H9 (cell line): ENCODE results near the gene GABBR2. TPM values are rescaled to one million over a fixed set of nuclear protein-coding genes. Genes with fewer than 3 reads are reported as not detected.

Experiments
- DNase-seq: peaks from one replicate; pipeline ENCODE4 v3.0.0-alpha.2; 2017
- H2AFZ ChIP-seq: one replicate; pipeline ENCODE4 v1.6.1; 2013; ENCODE audit warnings: mild to moderate bottlenecking, low read length, control low read depth, moderate library complexity
- H2AK5ac ChIP-seq: 2 replicates; pipeline ENCODE4 v1.6.1; 2013; ENCODE audit warnings: low read length, control low read depth, mixed read lengths; ENCODE audit not compliant: insufficient read length
- H2BK120ac ChIP-seq: one replicate; pipeline ENCODE4 v1.6.1; 2013; ENCODE audit warnings: low read depth, mild to moderate bottlenecking, low read length, control low read depth, inconsistent platforms; ENCODE audit not compliant: poor library complexity, severe bottlenecking
- H2BK12ac ChIP-seq: 2 replicates; pipeline ENCODE4 v1.6.1; 2013; ENCODE audit warnings: low read length, control low read depth, mixed read lengths, low read depth; ENCODE audit not compliant: insufficient read length
- H2BK15ac ChIP-seq: 2 replicates; pipeline ENCODE4 v1.6.1; 2013; ENCODE audit warnings: low read depth, low read length, control low read depth
- H2BK20ac ChIP-seq: one replicate; pipeline ENCODE4 v1.6.1; 2013; ENCODE audit warnings: low read depth, mild to moderate bottlenecking, low read length, control low read depth, inconsistent platforms; ENCODE audit not compliant: poor library complexity, severe bottlenecking
- H2BK5ac ChIP-seq: 2 replicates; pipeline ENCODE4 v1.6.1; 2013; ENCODE audit warnings: low read length, control low read depth, mixed read lengths; ENCODE audit not compliant: insufficient read length
- H3K14ac ChIP-seq: 2 replicates; pipeline ENCODE4 v1.6.1; 2013; ENCODE audit warnings: low read length, control low read depth; ENCODE audit not compliant: insufficient read depth
- H3K18ac ChIP-seq: 2 replicates; pipeline ENCODE4 v1.6.1; 2013; ENCODE audit warnings: low read depth, mild to moderate bottlenecking, mixed read lengths, low read length, control low read depth; ENCODE audit not compliant: insufficient read length
- H3K23ac ChIP-seq: 2 replicates; pipeline ENCODE4 v1.6.1; 2013; ENCODE audit warnings: low read length, control low read depth, mixed read lengths, low read depth; ENCODE audit not compliant: insufficient read length
- H3K23me2 ChIP-seq: 2 replicates; pipeline ENCODE4 v1.6.1; 2013; ENCODE audit warnings: low read depth, mild to moderate bottlenecking, mixed read lengths, low read length, control low read depth; ENCODE audit not compliant: insufficient read length, poor library complexity, severe bottlenecking
- H3K27ac ChIP-seq: 2 replicates; pipeline ENCODE4 v1.5.1; 2013; ENCODE audit warnings: low read length, control low read depth, mixed read lengths, low read depth; ENCODE audit not compliant: insufficient read length
- H3K27me3 ChIP-seq: 2 replicates; pipeline ENCODE4 v1.6.1; 2013; ENCODE audit warnings: low read length, control low read depth, inconsistent platforms; ENCODE audit not compliant: insufficient read depth
- H3K4ac ChIP-seq: 2 replicates; pipeline ENCODE4 v1.6.1; 2013; ENCODE audit warnings: low read depth, mild to moderate bottlenecking, control low read depth, inconsistent platforms, low read length, moderate library complexity
- H3K4me1 ChIP-seq: 2 replicates; pipeline ENCODE4 v1.6.1; 2013; ENCODE audit warnings: low read length, control low read depth, inconsistent platforms; ENCODE audit not compliant: insufficient read depth
- H3K4me2 ChIP-seq: 2 replicates; pipeline ENCODE4 v1.6.1; 2013; ENCODE audit warnings: low read length, control low read depth, mixed read lengths; ENCODE audit not compliant: insufficient read length, insufficient read depth
- H3K56ac ChIP-seq: 2 replicates; pipeline ENCODE4 v1.6.1; 2013; ENCODE audit warnings: low read depth, mild to moderate bottlenecking, mixed read lengths, low read length, control low read depth; ENCODE audit not compliant: insufficient read length
- H3K79me1 ChIP-seq: 2 replicates; pipeline ENCODE4 v1.6.1; 2013; ENCODE audit warnings: low read depth, mild to moderate bottlenecking, moderate library complexity, low read length, control low read depth, inconsistent platforms; ENCODE audit not compliant: insufficient read depth, poor library complexity, severe bottlenecking
- H3K79me2 ChIP-seq: 2 replicates; pipeline ENCODE4 v1.6.1; 2013; ENCODE audit warnings: low read length, control low read depth, inconsistent platforms; ENCODE audit not compliant: insufficient read depth
- H3K9ac ChIP-seq: 2 replicates; pipeline ENCODE4 v1.6.1; 2013; ENCODE audit warnings: low read length, control low read depth, mixed read lengths; ENCODE audit not compliant: insufficient read length; ENCODE audit errors: extremely low read depth
- H3K9me3 ChIP-seq: one replicate; pipeline ENCODE4 v1.6.1; 2013; ENCODE audit warnings: low read depth, low read length, inconsistent platforms; ENCODE audit not compliant: control insufficient read depth
- H3T11ph ChIP-seq: one replicate; pipeline ENCODE4 v1.6.1; 2013; ENCODE audit warnings: mild to moderate bottlenecking, low read length, control low read depth, inconsistent platforms
- H4K20me1 ChIP-seq: one replicate; pipeline ENCODE4 v1.6.1; 2013; ENCODE audit not compliant: control insufficient read depth, insufficient read length, insufficient read depth
- H4K5ac ChIP-seq: 2 replicates; pipeline ENCODE4 v1.6.1; 2013; ENCODE audit warnings: low read depth, mild to moderate bottlenecking, mixed read lengths, low read length, control low read depth; ENCODE audit not compliant: insufficient read length
- H4K8ac ChIP-seq: replicated peaks from 2 replicates; pipeline ENCODE4 v1.6.1; 2013; ENCODE audit warnings: low read length, control low read depth, mixed read lengths, low read depth; ENCODE audit not compliant: insufficient read length
- H4K91ac ChIP-seq: 2 replicates; pipeline ENCODE4 v1.6.1; 2013; ENCODE audit warnings: low read depth, mild to moderate bottlenecking, moderate library complexity, mixed read lengths, low read length, control low read depth; ENCODE audit not compliant: insufficient read length
- H3K27ac Mint-ChIP-seq, 3 experiments: 2 replicates in 2 of 3; 3 replicates in 1 of 3; pipeline ENCODE4 v1.8.0; 2020 to 2021; ENCODE audit warnings: mixed read lengths in 3 of 3, mild to moderate bottlenecking in 1 of 3, moderate library complexity in 1 of 3
- H3K27me3 Mint-ChIP-seq: 2 replicates; pipeline ENCODE4 v1.8.0; 2021; ENCODE audit warnings: low read depth, mild to moderate bottlenecking, moderate library complexity, mixed read lengths
- H3K36me3 Mint-ChIP-seq, 3 experiments: 2 replicates in 2 of 3; 3 replicates in 1 of 3; pipeline ENCODE4 v1.8.0; 2020 to 2021; ENCODE audit warnings: low read depth in 3 of 3, mixed read lengths in 3 of 3; ENCODE audit not compliant: insufficient read depth in 1 of 3
- H3K4me1 Mint-ChIP-seq, 2 experiments: 2 replicates each; pipeline ENCODE4 v1.8.0; 2020; ENCODE audit warnings: mixed read lengths in 2 of 2
- H3K4me3 Mint-ChIP-seq, 2 experiments: 2 replicates in 1 of 2; 3 replicates in 1 of 2; pipeline ENCODE4 v1.8.0; 2020 to 2021; ENCODE audit warnings: mild to moderate bottlenecking in 2 of 2, mixed read lengths in 2 of 2, moderate library complexity in 1 of 2
- H3K9me3 Mint-ChIP-seq, 2 experiments: 2 replicates in 1 of 2; 3 replicates in 1 of 2; pipeline ENCODE4 v1.8.0; 2020; ENCODE audit warnings: mild to moderate bottlenecking in 2 of 2, mixed read lengths in 2 of 2, moderate library complexity in 1 of 2
- WGBS: extraction: QIAGEN DNeasy Blood & Tissue Kit; methylation state at CpG from one replicate; pipeline ENCODE4 v1.1.7; 2013; ENCODE audit warnings: missing lambda C conversion rate, low lambda C conversion rate, mixed read lengths; ENCODE audit not compliant: insufficient read length; ENCODE audit errors: extremely low coverage; 5-methylcytosine and 5-hydroxymethylcytosine counted together
- total RNA-seq: library from RNA; stranded (reverse); gene quantifications from 2 replicates; pipeline ENCODE4 v1.2.1, GENCODE V29; 2021
- TF ChIP-seq, protein P1 (sequence below): fragments of 200-600 bp; sonication (generic); conservative IDR thresholded peaks from 3 replicates; pipeline ENCODE4 v1.8.0; 2021; ENCODE audit warnings: antibody characterized with exemption, mild to moderate bottlenecking

GABBR2 gene
- total RNA-seq, 1 experiment from 2014 or later = 0.66 TPM

DNA sequence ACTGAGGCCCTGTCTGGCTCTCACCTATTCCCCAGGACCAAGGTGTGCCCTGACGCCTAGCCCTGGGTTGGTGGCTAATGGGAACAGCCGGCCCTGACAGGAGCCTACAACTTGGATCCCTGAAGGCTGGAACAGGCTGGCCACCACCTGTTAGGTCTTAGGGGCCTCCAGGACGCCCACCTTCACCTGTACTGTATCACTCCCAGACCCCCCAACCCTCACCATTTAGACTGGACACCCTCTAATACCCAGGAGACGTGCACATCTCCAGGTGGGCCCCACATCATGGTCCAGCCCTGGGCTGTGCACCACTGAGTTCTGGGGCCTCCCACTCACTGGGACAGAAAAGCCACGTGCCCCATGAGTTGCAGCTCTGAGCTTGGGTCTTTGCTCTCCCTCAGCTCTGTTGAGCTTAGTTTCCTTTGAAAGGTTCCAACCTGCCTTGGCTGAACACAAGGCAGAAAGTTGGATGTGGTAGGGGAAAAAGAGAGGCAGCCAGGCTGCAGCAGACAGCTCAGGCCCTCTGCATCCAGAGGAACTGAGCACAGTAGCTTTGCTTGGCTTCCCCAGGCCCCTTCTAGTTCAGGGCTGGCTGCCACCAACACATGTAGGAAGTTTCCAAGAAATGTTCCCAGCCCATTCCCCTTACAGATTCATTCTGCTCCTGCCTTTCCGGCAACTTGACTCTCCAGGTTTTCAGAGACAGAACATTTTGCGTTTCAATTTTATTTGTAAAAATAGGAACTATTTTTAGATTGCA lies 336.5 kb downstream of the GABBR2 start:
- no peaks in the 10 kb centered on the region for H3K9me3 ChIP-seq
- Mint-ChIP-seq H3K27me3 (no peaks in the 10 kb centered on the region; the same call in 1 of the 2 replicates), H3K4me3 (no peak overlapping the region), H3K4me1 (peaks cover 6 to 9% of the 10 kb centered on the region in 2 experiments), H3K36me3 (peaks cover 0 to under 1% (median 0%) of the 10 kb centered on the region in 3 experiments; a peak in 1 of 7 replicates), H3K27ac (no peak overlapping the region), H3K9me3 (peaks cover 0 to 1% of the 10 kb centered on the region in 2 experiments; a peak in 2 of 5 replicates)
- H4K20me1 ChIP-seq = no peaks in the 10 kb centered on the region
- H3K9ac ChIP-seq = no peak overlapping the region
- no peaks in the 10 kb centered on the region for H3K27me3 ChIP-seq
- DNase-seq = no peak
- no peaks in the 10 kb centered on the region for H3K79me2 ChIP-seq
- no peak overlapping the region for H3K18ac ChIP-seq
- no peak overlapping the region for H2BK5ac ChIP-seq
- no CpG with 5 or more reads among the region's 7 CpGs for WGBS
- no peak overlapping the region for H3K56ac ChIP-seq
- no peak overlapping the region for H4K8ac ChIP-seq
- H3K23ac ChIP-seq = no peak overlapping the region
- no peak overlapping the region for H2AFZ ChIP-seq
- H2BK15ac ChIP-seq = no peak overlapping the region
- H2BK12ac ChIP-seq = no peak overlapping the region
- H2BK20ac ChIP-seq = no peak overlapping the region
- no peaks in the 10 kb centered on the region for H3K23me2 ChIP-seq
- peaks cover 3% of the 10 kb centered on the region; the same call in 1 of the 2 replicates for H3K4me1 ChIP-seq
- TF ChIP-seq, protein P1, sequence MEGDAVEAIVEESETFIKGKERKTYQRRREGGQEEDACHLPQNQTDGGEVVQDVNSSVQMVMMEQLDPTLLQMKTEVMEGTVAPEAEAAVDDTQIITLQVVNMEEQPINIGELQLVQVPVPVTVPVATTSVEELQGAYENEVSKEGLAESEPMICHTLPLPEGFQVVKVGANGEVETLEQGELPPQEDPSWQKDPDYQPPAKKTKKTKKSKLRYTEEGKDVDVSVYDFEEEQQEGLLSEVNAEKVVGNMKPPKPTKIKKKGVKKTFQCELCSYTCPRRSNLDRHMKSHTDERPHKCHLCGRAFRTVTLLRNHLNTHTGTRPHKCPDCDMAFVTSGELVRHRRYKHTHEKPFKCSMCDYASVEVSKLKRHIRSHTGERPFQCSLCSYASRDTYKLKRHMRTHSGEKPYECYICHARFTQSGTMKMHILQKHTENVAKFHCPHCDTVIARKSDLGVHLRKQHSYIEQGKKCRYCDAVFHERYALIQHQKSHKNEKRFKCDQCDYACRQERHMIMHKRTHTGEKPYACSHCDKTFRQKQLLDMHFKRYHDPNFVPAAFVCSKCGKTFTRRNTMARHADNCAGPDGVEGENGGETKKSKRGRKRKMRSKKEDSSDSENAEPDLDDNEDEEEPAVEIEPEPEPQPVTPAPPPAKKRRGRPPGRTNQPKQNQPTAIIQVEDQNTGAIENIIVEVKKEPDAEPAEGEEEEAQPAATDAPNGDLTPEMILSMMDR = no peak
- H4K91ac ChIP-seq = no peak overlapping the region
- no peak overlapping the region for H3K4me2 ChIP-seq
- no peak overlapping the region for H2BK120ac ChIP-seq
- no peak overlapping the region for H3K4ac ChIP-seq
- no peak overlapping the region for H2AK5ac ChIP-seq
- H3T11ph ChIP-seq = no peak overlapping the region
- no peak overlapping the region for H4K5ac ChIP-seq
- no peak overlapping the region; the same call in 1 of the 2 replicates for H3K14ac ChIP-seq
- H3K79me1 ChIP-seq = no peaks in the 10 kb centered on the region
- H3K27ac ChIP-seq = no peak overlapping the region
